Measurements from ENCODE around the gene MBD5.
A peak's percentile ranks its signal among the peaks of the same experiment; 100 is the strongest.

Gene MBD5

DNA sequence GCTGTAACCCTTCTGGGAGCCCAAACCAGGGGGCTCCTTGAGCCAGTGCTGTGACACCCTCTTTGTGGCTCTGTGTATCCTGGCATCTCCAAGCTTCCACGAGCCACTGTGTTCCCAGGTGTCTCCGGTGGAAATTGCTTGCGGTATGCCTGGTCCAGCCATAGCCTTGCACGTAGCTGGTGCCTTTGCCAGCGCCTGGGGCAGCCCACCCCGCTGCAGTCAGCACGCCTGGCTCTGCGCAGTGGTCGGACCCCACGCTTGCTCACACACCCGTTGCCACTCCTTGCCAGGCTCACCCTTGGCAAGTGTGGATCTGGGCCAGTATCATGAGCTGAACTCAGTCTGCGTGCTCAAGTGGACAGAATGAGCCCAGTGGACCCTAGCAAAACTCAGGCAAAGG, 152.3 kb downstream of the MBD5 start:
- no peaks in the 10 kb centered on the region for H3K27me3 Mint-ChIP-seq
- H3K4me3 Mint-ChIP-seq: no peak overlapping the region
- no peaks in the 10 kb centered on the region for H3K4me1 Mint-ChIP-seq
- H3K9me3 Mint-ChIP-seq: no peaks in the 10 kb centered on the region
- CTCF ChIA-PET: interaction anchor here (1.1 kb wide), 1 partner anchor 13 kb away, joined by 3 read pairs; no protein-coding TSS in a partner anchor
- DNase-seq: no peak
- H3K27ac Mint-ChIP-seq: no peak overlapping the region
- peaks cover 6% of the 10 kb centered on the region for H3K36me3 Mint-ChIP-seq

- Mint-ChIP-seq H3K27me3 (no peaks in the 10 kb centered on the region), H3K27ac (no peak overlapping the region), H3K36me3 (peaks cover 4% of the 10 kb centered on the region), H3K4me3 (no peak overlapping the region), H3K9me3 (no peaks in the 10 kb centered on the region), H3K4me1 (peaks cover under 1% of the 10 kb centered on the region)
- no peak for DNase-seq
- CTCF ChIA-PET: no interaction called here
These were observed 156.7 kb downstream of the MBD5 start for GRCh38 chr2:148177559-148177958.

- H3K36me3 Mint-ChIP-seq: peaks cover 6% of the 10 kb centered on the region
- H3K4me1 Mint-ChIP-seq: peaks cover 4% of the 10 kb centered on the region
- H3K27ac Mint-ChIP-seq: no peak overlapping the region
- H3K27me3 Mint-ChIP-seq: no peaks in the 10 kb centered on the region
- no peak overlapping the region for H3K4me3 Mint-ChIP-seq
- CTCF ChIA-PET: no interaction called here
- DNase-seq: no peak
- no peaks in the 10 kb centered on the region for H3K9me3 Mint-ChIP-seq
These were observed 158.8 kb downstream of the MBD5 start for GRCh38 chr2:148179724-148180123.

DNA sequence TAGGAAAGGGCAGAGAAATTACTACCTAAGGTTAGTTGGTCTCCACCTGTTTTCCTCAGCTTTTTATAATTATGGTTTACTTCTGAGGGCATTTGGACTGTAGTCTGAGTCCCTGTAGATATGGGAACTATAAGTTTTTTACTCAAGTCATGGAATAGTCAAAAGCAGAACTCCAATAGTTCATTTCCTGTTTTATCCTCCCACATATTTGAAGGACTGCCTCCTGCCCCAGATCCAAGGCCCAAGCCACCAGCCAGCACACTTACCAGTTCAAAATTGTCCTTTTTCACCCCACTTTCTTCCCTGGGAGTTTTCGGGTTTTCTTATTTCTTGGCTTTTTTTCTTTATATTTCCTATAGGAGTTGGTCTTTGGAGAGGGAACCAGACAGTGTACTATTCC, 164.1 kb downstream of the MBD5 start:
- Mint-ChIP-seq H3K4me3 (no peak overlapping the region), H3K9me3 (no peaks in the 10 kb centered on the region), H3K4me1 (peaks cover 4% of the 10 kb centered on the region), H3K27me3 (no peaks in the 10 kb centered on the region), H3K27ac (no peak overlapping the region), H3K36me3 (peaks cover 17% of the 10 kb centered on the region)
- CTCF ChIA-PET: interaction anchor here (1.5 kb wide), 1 partner anchor 12 kb away, joined by 3 read pairs; no protein-coding TSS in a partner anchor
- DNase-seq: no peak

- CTCF ChIA-PET: no interaction called here
- H3K27ac Mint-ChIP-seq: no peak overlapping the region
- no peaks in the 10 kb centered on the region for H3K36me3 Mint-ChIP-seq
- H3K4me3 Mint-ChIP-seq: no peak overlapping the region
- H3K9me3 Mint-ChIP-seq: no peaks in the 10 kb centered on the region
- no peak for DNase-seq
- no peaks in the 10 kb centered on the region for H3K27me3 Mint-ChIP-seq
- H3K4me1 Mint-ChIP-seq: no peaks in the 10 kb centered on the region
These were observed 174.0 kb downstream of the MBD5 start for GRCh38 chr2:148194882-148195281.

DNA sequence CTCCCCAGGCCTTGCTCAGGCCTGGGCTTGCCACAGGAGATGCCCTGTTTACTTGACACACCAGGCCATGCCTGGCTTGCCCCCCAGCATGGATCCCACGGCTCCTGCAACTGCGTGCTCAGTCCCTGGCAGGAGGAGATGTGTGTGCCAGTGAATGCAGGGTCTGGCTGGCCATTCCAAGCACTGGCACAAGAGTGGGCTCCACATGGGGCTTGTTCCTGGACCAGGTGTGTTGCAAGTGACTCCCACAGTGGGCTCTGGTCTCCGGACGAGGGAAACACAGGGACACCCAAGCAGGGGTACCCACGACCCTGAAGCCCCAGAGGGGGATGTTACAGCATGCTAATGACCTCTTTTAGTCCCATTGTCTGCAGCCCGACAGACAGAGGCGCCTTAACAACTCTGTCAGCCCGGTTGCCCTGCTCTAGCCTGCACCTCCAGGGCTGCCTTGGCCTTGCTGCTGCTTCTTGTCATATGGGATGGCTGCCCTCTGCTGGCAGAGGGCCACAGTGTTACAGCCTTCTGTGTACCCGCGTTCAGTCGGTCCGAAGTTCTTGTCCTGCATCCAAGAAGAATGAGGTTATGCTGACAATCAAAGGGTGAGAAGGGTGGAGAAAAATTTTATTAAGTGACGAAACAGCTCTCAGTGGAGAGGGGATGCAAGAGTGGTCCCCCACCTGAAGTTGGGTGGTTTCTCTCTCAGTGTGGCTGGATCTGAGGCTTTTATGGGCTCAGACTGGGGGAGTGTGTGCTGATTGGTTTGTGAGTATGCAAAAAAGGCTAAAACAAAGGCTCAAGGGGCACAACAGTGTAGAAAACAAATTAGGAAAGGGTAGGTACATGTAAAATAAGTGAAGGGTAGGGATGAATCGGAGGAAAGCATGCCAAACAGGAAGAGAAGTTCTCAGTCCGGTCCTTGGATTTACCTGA, 180.4 kb downstream of the MBD5 start:
- CTCF ChIA-PET: interaction anchor here (1.0 kb wide), 2 partner anchors 221 to 777 kb away, joined by 3 read pairs; no protein-coding TSS in a partner anchor
- peak; percentile 59 for DNase-seq
- Mint-ChIP-seq H3K27ac (no peak overlapping the region), H3K27me3 (no peaks in the 10 kb centered on the region), H3K4me3 (no peak overlapping the region), H3K9me3 (peaks cover 4% of the 10 kb centered on the region), H3K4me1 (no peaks in the 10 kb centered on the region), H3K36me3 (peaks cover 5% of the 10 kb centered on the region)

GRCh38 chr2:148202237-148202636, 181.3 kb downstream of the MBD5 start:
- Mint-ChIP-seq H3K4me3 (no peak overlapping the region), H3K27me3 (no peaks in the 10 kb centered on the region), H3K27ac (no peak overlapping the region), H3K36me3 (peaks cover 5% of the 10 kb centered on the region), H3K9me3 (peaks cover 4% of the 10 kb centered on the region), H3K4me1 (no peaks in the 10 kb centered on the region)
- DNase-seq: no peak
- CTCF ChIA-PET: interaction anchor here (1.0 kb wide), 2 partner anchors 222 to 776 kb away, joined by 3 read pairs; no protein-coding TSS in a partner anchor

GRCh38 chr2:148207111-148207510, 186.2 kb downstream of the MBD5 start:
- H3K4me3 Mint-ChIP-seq: no peak overlapping the region
- no peaks in the 10 kb centered on the region for H3K9me3 Mint-ChIP-seq
- CTCF ChIA-PET: no interaction called here
- H3K27me3 Mint-ChIP-seq: no peaks in the 10 kb centered on the region
- no peak overlapping the region for H3K27ac Mint-ChIP-seq
- DNase-seq: no peak
- no peaks in the 10 kb centered on the region for H3K36me3 Mint-ChIP-seq
- H3K4me1 Mint-ChIP-seq: no peaks in the 10 kb centered on the region

GRCh38 chr2:148209603-148210002, 188.7 kb downstream of the MBD5 start:
- Mint-ChIP-seq H3K36me3 (no peaks in the 10 kb centered on the region), H3K27ac (no peak overlapping the region), H3K4me1 (no peaks in the 10 kb centered on the region), H3K9me3 (no peaks in the 10 kb centered on the region), H3K27me3 (no peaks in the 10 kb centered on the region), H3K4me3 (no peak overlapping the region)
- peak; percentile 30 for DNase-seq
- CTCF ChIA-PET: no interaction called here

DNA sequence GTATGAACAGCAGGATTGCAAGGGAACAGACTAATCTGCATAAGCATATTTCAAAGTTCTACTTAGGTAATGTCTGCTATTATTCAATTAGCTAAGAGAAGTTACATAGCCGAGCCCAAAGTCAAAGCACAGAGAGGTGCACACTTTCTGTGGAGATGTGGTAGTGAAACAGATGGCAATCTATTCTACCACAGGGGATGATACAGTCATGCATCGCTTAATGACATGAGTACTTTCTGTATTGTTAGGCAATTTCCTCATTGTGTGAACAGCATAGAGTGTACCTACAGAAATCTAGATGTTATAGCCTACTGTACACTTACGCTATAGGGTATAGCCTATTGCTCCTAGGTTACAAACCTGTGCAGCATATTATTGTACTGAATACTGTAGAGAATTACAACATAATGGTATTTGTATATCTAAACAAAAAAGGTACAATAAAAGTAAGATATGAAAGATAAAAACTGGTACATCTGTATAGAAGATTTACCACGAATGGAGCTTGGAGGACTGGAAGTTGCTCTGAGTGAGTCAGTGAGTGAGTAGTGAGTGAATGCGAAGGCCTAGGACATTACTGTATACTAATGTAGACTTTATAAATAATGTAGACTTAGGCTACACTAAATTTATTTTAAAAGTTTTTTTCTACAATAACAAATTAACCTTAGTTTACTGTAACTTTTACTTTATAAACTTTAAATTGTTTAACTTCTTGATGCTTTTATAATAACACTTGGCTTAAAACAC, 197.6 kb downstream of the MBD5 start:
- CTCF ChIA-PET: no interaction called here
- no peaks in the 10 kb centered on the region for H3K4me1 Mint-ChIP-seq
- DNase-seq: no peak
- H3K27me3 Mint-ChIP-seq: no peaks in the 10 kb centered on the region
- no peak overlapping the region for H3K27ac Mint-ChIP-seq
- peaks cover 13% of the 10 kb centered on the region for H3K9me3 Mint-ChIP-seq
- H3K36me3 Mint-ChIP-seq: no peaks in the 10 kb centered on the region
- H3K4me3 Mint-ChIP-seq: no peak overlapping the region

DNA sequence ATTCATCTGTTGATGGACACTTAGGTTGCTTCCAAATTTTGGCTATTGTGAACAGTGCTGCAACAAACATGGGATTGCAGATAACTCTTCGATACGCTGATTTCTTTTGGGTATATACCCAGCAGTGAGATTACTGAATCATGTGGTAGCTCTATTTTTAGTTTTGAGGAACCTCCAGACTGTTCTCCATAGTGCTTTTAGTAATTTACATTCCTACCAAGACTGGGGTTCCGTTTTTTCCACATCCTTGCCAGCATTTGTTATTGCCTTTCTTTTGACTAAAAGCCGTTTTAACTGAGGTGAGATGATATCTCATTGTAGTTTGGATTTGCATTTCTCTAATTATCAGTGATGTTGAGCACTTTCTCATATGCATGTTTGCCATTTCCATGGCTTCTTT, 200.3 kb downstream of the MBD5 start:
- no peak overlapping the region for H3K27ac Mint-ChIP-seq
- CTCF ChIA-PET: no interaction called here
- peaks cover 1% of the 10 kb centered on the region for H3K36me3 Mint-ChIP-seq
- H3K4me3 Mint-ChIP-seq: no peak overlapping the region
- no peaks in the 10 kb centered on the region for H3K27me3 Mint-ChIP-seq
- peaks cover 22% of the 10 kb centered on the region for H3K9me3 Mint-ChIP-seq
- no peak for DNase-seq
- no peaks in the 10 kb centered on the region for H3K4me1 Mint-ChIP-seq

GRCh38 chr2:148221926-148222325, 201.0 kb downstream of the MBD5 start:
- CTCF ChIA-PET: no interaction called here
- H3K9me3 Mint-ChIP-seq: peaks cover 22% of the 10 kb centered on the region

GRCh38 chr2:148231858-148232257, 211.0 kb downstream of the MBD5 start:
- Mint-ChIP-seq H3K4me1 (no peaks in the 10 kb centered on the region), H3K27ac (no peak overlapping the region), H3K27me3 (no peaks in the 10 kb centered on the region), H3K36me3 (peaks cover 24% of the 10 kb centered on the region), H3K9me3 (peaks cover 17% of the 10 kb centered on the region), H3K4me3 (no peak overlapping the region)
- CTCF ChIA-PET: no interaction called here
- DNase-seq: no peak

More at GRCh38 chr2:148221926-148222325, 201.0 kb downstream of the MBD5 start:
- H3K27ac Mint-ChIP-seq: no peak overlapping the region
- no peaks in the 10 kb centered on the region for H3K27me3 Mint-ChIP-seq
- H3K4me3 Mint-ChIP-seq: no peak overlapping the region
- H3K36me3 Mint-ChIP-seq: peaks cover 1% of the 10 kb centered on the region
- no peaks in the 10 kb centered on the region for H3K4me1 Mint-ChIP-seq
- DNase-seq: no peak

- peaks cover 28% of the 10 kb centered on the region for H3K36me3 Mint-ChIP-seq
- H3K27me3 Mint-ChIP-seq: no peaks in the 10 kb centered on the region
- DNase-seq: no peak
- no peak overlapping the region for H3K27ac Mint-ChIP-seq
- H3K4me1 Mint-ChIP-seq: no peaks in the 10 kb centered on the region
- H3K9me3 Mint-ChIP-seq: peaks cover 16% of the 10 kb centered on the region
- H3K4me3 Mint-ChIP-seq: no peak overlapping the region
- CTCF ChIA-PET: no interaction called here
These were observed 213.3 kb downstream of the MBD5 start for GRCh38 chr2:148234143-148234542.

DNA sequence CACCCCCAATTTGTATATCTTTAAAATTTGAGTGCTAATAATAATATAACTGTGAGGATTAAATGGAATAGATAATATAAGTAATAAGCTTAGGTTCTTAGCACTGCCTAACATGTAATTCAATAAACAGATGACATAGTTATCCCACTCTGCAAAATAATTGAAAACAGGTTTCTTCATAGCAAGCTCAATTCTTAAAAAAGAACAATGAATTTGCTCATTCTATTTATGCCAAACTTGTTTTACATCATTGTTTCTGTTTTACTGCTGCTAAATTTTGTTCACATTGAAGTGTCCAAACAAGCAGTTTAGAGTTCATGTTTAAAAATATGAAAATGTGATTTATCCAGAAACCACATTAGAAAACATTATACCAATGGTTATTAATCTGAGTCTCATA, 217.0 kb downstream of the MBD5 start:
- Mint-ChIP-seq H3K27me3 (no peaks in the 10 kb centered on the region), H3K4me3 (no peak overlapping the region), H3K27ac (no peak overlapping the region), H3K4me1 (no peaks in the 10 kb centered on the region), H3K36me3 (peaks cover 34% of the 10 kb centered on the region), H3K9me3 (peaks cover 13% of the 10 kb centered on the region)
- CTCF ChIA-PET: no interaction called here
- no peak for DNase-seq
